GM12872 (cell line): ENCODE measurements around the gene NTN1.

Experiments used
- TF ChIP-seq, protein P1 (sequence below): IDR thresholded peaks from 3 replicates; pipeline ENCODE4 v1.5.1; 2011; ENCODE audit warnings: low read depth, mild to moderate bottlenecking, low read length, moderate library complexity; ENCODE audit not compliant: insufficient read depth

NTN1 gene

GRCh38 chr17:9238340-9239245 is 217.3 kb downstream of the NTN1 start:
- TF ChIP-seq, protein P1, sequence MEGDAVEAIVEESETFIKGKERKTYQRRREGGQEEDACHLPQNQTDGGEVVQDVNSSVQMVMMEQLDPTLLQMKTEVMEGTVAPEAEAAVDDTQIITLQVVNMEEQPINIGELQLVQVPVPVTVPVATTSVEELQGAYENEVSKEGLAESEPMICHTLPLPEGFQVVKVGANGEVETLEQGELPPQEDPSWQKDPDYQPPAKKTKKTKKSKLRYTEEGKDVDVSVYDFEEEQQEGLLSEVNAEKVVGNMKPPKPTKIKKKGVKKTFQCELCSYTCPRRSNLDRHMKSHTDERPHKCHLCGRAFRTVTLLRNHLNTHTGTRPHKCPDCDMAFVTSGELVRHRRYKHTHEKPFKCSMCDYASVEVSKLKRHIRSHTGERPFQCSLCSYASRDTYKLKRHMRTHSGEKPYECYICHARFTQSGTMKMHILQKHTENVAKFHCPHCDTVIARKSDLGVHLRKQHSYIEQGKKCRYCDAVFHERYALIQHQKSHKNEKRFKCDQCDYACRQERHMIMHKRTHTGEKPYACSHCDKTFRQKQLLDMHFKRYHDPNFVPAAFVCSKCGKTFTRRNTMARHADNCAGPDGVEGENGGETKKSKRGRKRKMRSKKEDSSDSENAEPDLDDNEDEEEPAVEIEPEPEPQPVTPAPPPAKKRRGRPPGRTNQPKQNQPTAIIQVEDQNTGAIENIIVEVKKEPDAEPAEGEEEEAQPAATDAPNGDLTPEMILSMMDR, result no peak

- TF ChIP-seq, protein P1, result no peak
Observed at GRCh38 chr17:9239246-9239792, 218.0 kb downstream of the NTN1 start.

DNA sequence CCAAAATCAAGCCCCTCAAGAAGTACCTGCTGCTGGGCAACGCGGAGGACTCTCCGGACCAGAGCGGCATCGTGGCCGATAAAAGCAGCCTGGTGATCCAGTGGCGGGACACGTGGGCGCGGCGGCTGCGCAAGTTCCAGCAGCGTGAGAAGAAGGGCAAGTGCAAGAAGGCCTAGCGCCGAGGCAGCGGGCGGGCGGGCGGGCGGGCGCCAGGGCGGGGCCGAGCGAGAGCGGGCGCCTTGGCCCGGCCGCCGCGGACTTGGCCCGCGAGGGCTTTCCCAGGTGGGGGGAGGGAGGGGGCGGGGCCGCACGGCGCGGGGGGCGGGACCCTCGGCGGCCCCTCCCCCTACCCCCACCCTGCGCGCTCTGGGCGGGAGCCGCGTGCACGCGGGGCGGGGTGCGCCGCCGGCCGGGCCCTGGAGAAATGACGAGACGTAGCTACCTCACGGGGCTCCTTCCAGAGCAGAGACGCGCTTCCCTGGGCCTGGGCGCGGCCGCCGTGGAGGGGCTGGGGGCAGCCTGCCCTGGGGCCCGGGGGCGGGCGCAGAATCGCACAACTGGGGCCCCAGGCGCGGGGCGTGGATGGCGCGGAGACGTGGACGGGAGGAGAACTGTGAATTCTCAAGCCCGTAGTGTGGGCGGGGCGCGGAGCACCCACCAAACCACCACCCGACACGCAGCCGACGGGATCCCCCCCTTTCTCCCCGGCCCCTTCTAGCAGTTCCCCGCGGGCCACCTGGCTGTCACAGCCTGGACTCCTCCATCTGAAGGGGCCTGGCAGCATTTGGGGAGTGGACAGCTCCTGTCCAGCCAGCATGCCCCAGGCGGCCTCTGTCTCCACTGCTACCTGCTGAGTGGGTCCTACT is 218.7 kb downstream of the NTN1 start:
- TF ChIP-seq, protein P1, result no peak

DNA sequence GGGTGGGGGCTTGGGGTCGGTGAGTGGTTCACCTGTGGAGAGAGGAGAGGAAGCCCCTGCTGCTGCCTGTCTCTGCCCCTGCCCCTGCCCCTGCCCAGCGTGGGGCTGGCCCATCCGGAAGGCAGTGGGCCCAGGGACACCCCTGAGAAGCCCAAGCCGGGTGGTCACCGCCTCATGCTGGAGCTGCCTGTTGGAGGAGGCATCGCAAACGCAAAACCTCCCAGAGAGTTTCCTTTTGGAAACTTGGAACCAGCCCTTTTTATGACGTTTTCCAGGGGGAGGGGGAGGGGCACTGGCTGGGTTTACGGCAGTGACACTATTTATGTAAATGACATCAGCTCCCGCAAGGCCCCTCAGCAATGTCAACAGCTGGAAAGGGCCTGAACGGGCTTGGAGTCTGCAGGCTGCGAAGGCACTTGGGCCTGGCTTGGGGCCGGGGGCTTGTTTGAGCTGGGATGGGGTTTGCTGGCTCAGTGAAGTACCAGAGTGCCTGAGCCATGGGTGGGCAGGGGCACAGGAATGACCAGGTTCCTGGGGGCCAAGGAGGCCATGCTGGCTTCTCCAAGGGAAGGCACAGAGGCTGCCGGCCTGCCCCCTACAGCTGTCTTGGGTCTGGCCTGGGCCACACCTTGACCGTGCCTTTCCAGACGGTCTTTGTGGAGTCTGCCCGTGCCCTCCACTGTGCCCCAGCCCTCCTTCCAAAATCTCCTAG is 219.5 kb downstream of the NTN1 start:
- TF ChIP-seq, protein P1, result no peak

DNA sequence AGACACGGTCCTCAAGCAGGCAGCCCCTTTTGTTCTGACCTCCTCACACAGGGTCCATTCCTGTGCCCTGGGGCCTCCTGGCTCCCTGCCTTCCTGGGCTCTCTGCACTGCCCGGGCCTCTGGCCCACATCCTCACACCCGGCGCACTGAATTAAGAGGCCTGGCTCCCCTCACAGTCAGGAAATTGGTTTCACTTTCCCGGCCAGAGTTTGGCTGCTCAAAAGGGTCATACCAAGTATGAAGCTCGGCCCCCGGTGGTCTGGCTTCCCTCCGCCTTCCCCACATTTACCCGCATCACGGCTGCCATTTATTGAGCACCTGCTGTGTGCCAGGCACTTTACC is 220.0 kb downstream of the NTN1 start:
- TF ChIP-seq, protein P1, result no peak

- TF ChIP-seq, protein P1, result no peak
Observed at GRCh38 chr17:9241774-9242496, 220.6 kb downstream of the NTN1 start.
